Fibroblast of lung (primary cell): Measurements from ENCODE around the gene ACTN1. TPM values are rescaled to one million over a fixed set of nuclear protein-coding genes. Genes with fewer than 3 reads are reported as not detected.

ENCODE experiments used
- DNase-seq, 2 donors: peaks; one replicate each; pipeline versions ENCODE4 v3.0.0 to v3.0.0-alpha.2; 2010; ENCODE audit warnings: low read depth in 2 of 2
- H2AFZ ChIP-seq: 2 replicates; pipeline ENCODE4 v1.5.1; 2012; ENCODE audit warnings: low read length, control low read depth, inconsistent platforms
- H3K27ac ChIP-seq: 2 replicates; pipeline ENCODE4 v1.5.1; 2011; ENCODE audit warnings: low read length, control low read depth; ENCODE audit not compliant: insufficient read depth
- H3K27me3 ChIP-seq: 2 replicates; pipeline ENCODE4 v1.5.1; 2011; ENCODE audit warnings: mild to moderate bottlenecking, low read length; ENCODE audit not compliant: control insufficient read depth, insufficient read depth
- H3K36me3 ChIP-seq: 2 replicates; pipeline ENCODE4 v1.5.1; 2011; ENCODE audit warnings: low read length; ENCODE audit not compliant: control insufficient read depth, insufficient read depth
- H3K4me1 ChIP-seq: 2 replicates; pipeline ENCODE4 v1.5.1; 2011; ENCODE audit warnings: low read length; ENCODE audit not compliant: control insufficient read depth, insufficient read depth; ENCODE audit errors: extremely low read depth
- H3K4me2 ChIP-seq: 2 replicates; pipeline ENCODE4 v1.5.1; 2011; ENCODE audit warnings: low read length, control low read depth; ENCODE audit not compliant: insufficient read depth; ENCODE audit errors: extremely low read depth
- H3K4me3 ChIP-seq, 4 experiments: fragments of 200-600 bp in 1 of 4; sonication (generic) in 1 of 4; replicated peaks in 1 of 4; 2 replicates each; pipeline ENCODE4 v1.5.1; 2011 to 2016; ENCODE audit warnings: low read length in 4 of 4, low read depth in 3 of 4, mild to moderate bottlenecking in 3 of 4, control low read depth in 2 of 4, inconsistent platforms in 1 of 4, mixed read lengths in 1 of 4; ENCODE audit not compliant: insufficient read depth in 1 of 4; ENCODE audit errors: control extremely low read depth in 1 of 4
- H3K79me2 ChIP-seq: 2 replicates; pipeline ENCODE4 v1.5.1; 2012; ENCODE audit warnings: mild to moderate bottlenecking, low read length, inconsistent platforms; ENCODE audit not compliant: control insufficient read depth, insufficient read depth
- H3K9ac ChIP-seq: 2 replicates; pipeline ENCODE4 v1.5.1; 2011; ENCODE audit warnings: mild to moderate bottlenecking, low read length, control low read depth; ENCODE audit not compliant: insufficient read depth
- H3K9me3 ChIP-seq: 2 replicates; pipeline ENCODE4 v1.5.1; 2012; ENCODE audit warnings: low read depth, low read length; ENCODE audit not compliant: control insufficient read depth, insufficient read depth
- H4K20me1 ChIP-seq: 2 replicates; pipeline ENCODE4 v1.5.1; 2011; ENCODE audit warnings: low read length; ENCODE audit not compliant: control insufficient read depth, insufficient read depth; ENCODE audit errors: extremely low read depth
- CTCF ChIP-seq, 2 donors: IDR thresholded peaks in 1 of 2; conservative IDR thresholded peaks in 1 of 2; 1 replicate in 1 of 2; 2 replicates in 1 of 2; pipeline ENCODE4 v1.5.1; 2011 to 2012; ENCODE audit warnings: low read length in 2 of 2, control low read depth in 1 of 2, inconsistent platforms in 1 of 2, low read depth in 1 of 2, mild to moderate bottlenecking in 1 of 2
- EZH2 ChIP-seq: IDR thresholded peaks from 2 replicates; pipeline ENCODE4 v1.5.1; 2012; ENCODE audit warnings: low read length, control low read depth, mild to moderate bottlenecking; ENCODE audit errors: missing control alignments
- polyA minus RNA-seq: library from RNA; depleted of rRNA, polyadenylated mRNA; stranded (reverse); fragments of >200 nt; gene quantifications from 2 replicates; pipeline ENCODE4 v1.2.3, GENCODE V29; 2011; ENCODE audit warnings: low replicate concordance
- polyA plus RNA-seq, 2 donors: library from polyadenylated mRNA; depleted of rRNA in 1 of 2; stranded (reverse) in 1 of 2; unstranded in 1 of 2; fragments of >200 nt; gene quantifications; 2 replicates each; pipeline ENCODE4 v1.2.1, GENCODE V29; 2011 to 2012; ENCODE audit warnings: missing spikeins in 1 of 2
- total RNA-seq: library from RNA; depleted of rRNA; stranded (reverse); fragments of >200 nt; gene quantifications from 2 replicates; pipeline ENCODE4 v1.2.1, GENCODE V29; 2014

Gene ACTN1
- 178 and 254 TPM in 2 replicates for total RNA-seq
- 578 and 729 TPM in 2 replicates for polyA plus RNA-seq
- polyA plus RNA-seq (2012) = 491 and 638 TPM in 2 replicates
- polyA minus RNA-seq = 1,123 and 1,490 TPM in 2 replicates

GRCh38 chr14:68979021-68979721, at the start of gene ACTN1:
Gene ACTN1 (minus strand): TSS chr14:68979302. CDS start chr14:68979056, 246 bp downstream.
- H3K4me3 ChIP-seq = peak within 1 kb of the TSS; percentile 81 to 98 (median 95)
- H3K4me2 ChIP-seq = peak within 1 kb of the TSS; percentile 86
- peaks cover 9% of the 10 kb centered on the region for H3K36me3 ChIP-seq
- no peak within 1 kb of the TSS for H2AFZ ChIP-seq
- no peaks in the 10 kb centered on the region for H3K27me3 ChIP-seq
- DNase-seq = peak; percentile 97 to 99
- peak within 1 kb of the TSS; percentile 96 for H3K9ac ChIP-seq
- peaks cover 50% of the 10 kb centered on the region for H3K4me1 ChIP-seq
- H4K20me1 ChIP-seq = no peaks in the 10 kb centered on the region
- peaks cover 48% of the 10 kb centered on the region for H3K79me2 ChIP-seq
- TF ChIP-seq EZH2 (no peak), CTCF (conservative IDR thresholded peaks at IDR 0.05 in 1 of 2, IDR thresholded peaks at IDR 0.05 in 1 of 2; ENCODE audit: low read depth in 1 of 2, low read length in 2 of 2) (no peak)
- H3K9me3 ChIP-seq = no peaks in the 10 kb centered on the region
- peak within 1 kb of the TSS; percentile 97 for H3K27ac ChIP-seq

GRCh38 chr14:69027242-69027913, 48.3 kb upstream of the ACTN1 start:
- H3K4me1 ChIP-seq = no peaks in the 10 kb centered on the region

More at GRCh38 chr14:69027242-69027913, 48.3 kb upstream of the ACTN1 start:
- H3K4me2 ChIP-seq = no peak overlapping the region
- H3K36me3 ChIP-seq = no peaks in the 10 kb centered on the region
- H3K4me3 ChIP-seq = no peak overlapping the region
- H4K20me1 ChIP-seq = no peaks in the 10 kb centered on the region
- TF ChIP-seq CTCF (conservative IDR thresholded peaks at IDR 0.05 in 1 of 2, IDR thresholded peaks at IDR 0.05 in 1 of 2; ENCODE audit: low read depth in 1 of 2, low read length in 2 of 2) (no peak), EZH2 (no peak)
- no peak overlapping the region for H3K27ac ChIP-seq
- H2AFZ ChIP-seq = no peak overlapping the region
- H3K27me3 ChIP-seq = no peaks in the 10 kb centered on the region
- DNase-seq = no peak
- H3K79me2 ChIP-seq = no peaks in the 10 kb centered on the region
- H3K9ac ChIP-seq = no peak overlapping the region
- no peaks in the 10 kb centered on the region for H3K9me3 ChIP-seq
